Measurements from ENCODE around the gene ZNF346. TPM values are rescaled to one million over a fixed set of nuclear protein-coding genes. Genes with fewer than 3 reads are reported as not detected.

ZNF346 gene
- total RNA-seq, 1 experiment from 2014 or later = 32.5 TPM

GRCh38 chr5:177081859-177082258, 59.4 kb downstream of the ZNF346 start:
- H3K4me3 Mint-ChIP-seq (ENCODE audit: unreplicated experiment) = no peak overlapping the region
- ChIA-PET POLR2A (no interaction called here), CTCF (interaction anchor here (0.7 to 6.5 kb wide), 4 partner anchors 10 to 247 kb away, joined by 3 to 91 read pairs (median 33); no protein-coding TSS in a partner anchor)
- no peaks in the 10 kb centered on the region for H3K9me3 Mint-ChIP-seq (ENCODE audit: unreplicated experiment)
- H3K27ac Mint-ChIP-seq (ENCODE audit: low read depth, unreplicated experiment) = no peak overlapping the region
- peaks cover 7% of the 10 kb centered on the region for H3K4me1 Mint-ChIP-seq (ENCODE audit: insufficient read depth, unreplicated experiment)
- intact Hi-C loops (cut with micrococcal nuclease) = no loop called here
- BruUV-seq (replicated peaks) = no TSS peak
- TF ChIP-seq CTCF (IDR thresholded peaks at IDR 0.05; ENCODE audit: unreplicated experiment) = no peak
- H3K27me3 Mint-ChIP-seq (ENCODE audit: insufficient read depth, unreplicated experiment) = peaks cover 22% of the 10 kb centered on the region
- H3K36me3 Mint-ChIP-seq (ENCODE audit: insufficient read depth, unreplicated experiment) = peaks cover 7% of the 10 kb centered on the region
- DNase-seq (ENCODE audit: unreplicated experiment) = no peak

GRCh38 chr5:177083357-177083756, 60.9 kb downstream of the ZNF346 start:
- ChIA-PET POLR2A (interaction anchor here (1.5 kb wide), 1 partner anchor 9 kb away, joined by 4 read pairs; no protein-coding TSS in a partner anchor), CTCF (interaction anchor here (6.5 kb wide), 2 partner anchors 12 to 29 kb away, joined by 56 to 91 read pairs; no protein-coding TSS in a partner anchor)
- Mint-ChIP-seq H3K27ac (ENCODE audit: low read depth, unreplicated experiment) (no peak overlapping the region), H3K36me3 (ENCODE audit: insufficient read depth, unreplicated experiment) (peaks cover 7% of the 10 kb centered on the region), H3K4me3 (ENCODE audit: unreplicated experiment) (no peak overlapping the region), H3K27me3 (ENCODE audit: insufficient read depth, unreplicated experiment) (peaks cover 22% of the 10 kb centered on the region), H3K4me1 (ENCODE audit: insufficient read depth, unreplicated experiment) (peaks cover 7% of the 10 kb centered on the region), H3K9me3 (ENCODE audit: unreplicated experiment) (no peaks in the 10 kb centered on the region)
- no TSS peak for BruUV-seq (replicated peaks)
- intact Hi-C loops (cut with micrococcal nuclease) = no loop called here
- no peak for TF ChIP-seq CTCF (IDR thresholded peaks at IDR 0.05; ENCODE audit: unreplicated experiment)
- DNase-seq (ENCODE audit: unreplicated experiment) = no peak

- BruUV-seq (replicated peaks) = no TSS peak
- intact Hi-C loops (cut with micrococcal nuclease) = no loop called here
- CTCF ChIA-PET = interaction anchor here (6.5 kb wide), 2 partner anchors 13 to 28 kb away, joined by 56 to 91 read pairs; no protein-coding TSS in a partner anchor
- no peak for DNase-seq (ENCODE audit: unreplicated experiment)
- Mint-ChIP-seq H3K4me1 (ENCODE audit: insufficient read depth, unreplicated experiment) (peaks cover 7% of the 10 kb centered on the region), H3K27me3 (ENCODE audit: insufficient read depth, unreplicated experiment) (peaks cover 22% of the 10 kb centered on the region), H3K36me3 (ENCODE audit: insufficient read depth, unreplicated experiment) (peaks cover 7% of the 10 kb centered on the region), H3K27ac (ENCODE audit: low read depth, unreplicated experiment) (no peak overlapping the region), H3K4me3 (ENCODE audit: unreplicated experiment) (no peak overlapping the region), H3K9me3 (ENCODE audit: unreplicated experiment) (no peaks in the 10 kb centered on the region)
- POLR2A ChIA-PET = interaction anchor here (1.5 kb wide), 1 partner anchor 10 kb away, joined by 4 read pairs; no protein-coding TSS in a partner anchor
- no peak for TF ChIP-seq CTCF (IDR thresholded peaks at IDR 0.05; ENCODE audit: unreplicated experiment)
Measured at GRCh38 chr5:177084175-177084574, 61.7 kb downstream of the ZNF346 start.

- H3K27ac Mint-ChIP-seq (ENCODE audit: low read depth, unreplicated experiment) = no peak overlapping the region
- peaks cover 7% of the 10 kb centered on the region for H3K4me1 Mint-ChIP-seq (ENCODE audit: insufficient read depth, unreplicated experiment)
- intact Hi-C loops (cut with micrococcal nuclease) = no loop called here
- ChIA-PET POLR2A (interaction anchor here (0.7 to 1.4 kb wide), 4 partner anchors 12 to 439 kb away, joined by 3 read pairs; partner anchors contain the start of gene TSPAN17), CTCF (interaction anchor here (0.6 to 6.5 kb wide), 7 partner anchors 8 to 318 kb away, joined by 3 to 91 read pairs (median 4); no protein-coding TSS in a partner anchor)
- no peaks in the 10 kb centered on the region for H3K9me3 Mint-ChIP-seq (ENCODE audit: unreplicated experiment)
- H3K4me3 Mint-ChIP-seq (ENCODE audit: unreplicated experiment) = peak overlapping the region; percentile 24
- peaks cover 7% of the 10 kb centered on the region for H3K36me3 Mint-ChIP-seq (ENCODE audit: insufficient read depth, unreplicated experiment)
- no peak for DNase-seq (ENCODE audit: unreplicated experiment)
- TF ChIP-seq CTCF (IDR thresholded peaks at IDR 0.05; ENCODE audit: unreplicated experiment) = no peak
- H3K27me3 Mint-ChIP-seq (ENCODE audit: insufficient read depth, unreplicated experiment) = peaks cover 22% of the 10 kb centered on the region
- no TSS peak for BruUV-seq (replicated peaks)
Measured at GRCh38 chr5:177085985-177086653, 63.6 kb downstream of the ZNF346 start.
